Measurements from ENCODE around the gene LMNB1. TPM values are rescaled to one million over a fixed set of nuclear protein-coding genes. Genes with fewer than 3 reads are reported as not detected.
"Not testable (repeated sequence)": the region's sequence is repeated elsewhere in the genome, so short reads cannot be mapped to it uniquely, and the experiment has no call there.

Gene LMNB1
- total RNA-seq, 6 experiments from 2014 or later = 3.3 to 13.3 (median 7.1) TPM

DNA sequence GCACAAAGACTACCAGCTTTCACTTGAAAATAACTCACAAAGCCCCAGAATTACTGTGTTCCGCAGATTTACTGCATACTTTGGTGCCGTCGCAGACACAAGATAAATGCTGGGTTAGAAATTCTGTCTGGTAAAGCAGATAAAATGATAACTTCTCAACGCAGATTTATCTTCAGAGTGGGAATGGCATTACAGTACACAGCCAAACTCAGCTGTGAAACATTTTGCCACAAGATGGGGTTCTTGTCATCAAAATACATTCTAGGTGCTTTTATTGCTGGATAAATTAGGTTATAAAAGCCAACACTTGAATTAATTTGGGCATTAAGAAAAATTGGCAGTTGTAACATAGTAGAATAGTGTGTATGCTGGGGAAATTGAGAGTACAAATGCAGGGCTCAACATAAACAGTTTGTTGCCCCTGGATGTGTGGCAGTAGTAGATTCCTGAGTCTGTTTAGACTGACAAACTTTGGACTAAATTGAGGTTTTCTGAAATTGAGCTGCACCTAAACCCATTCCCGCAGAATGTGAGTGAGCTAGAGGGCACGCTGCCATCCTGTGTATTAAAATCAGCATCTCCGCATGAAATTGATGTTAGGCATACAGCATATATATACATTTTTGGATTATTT is 61.1 kb downstream of the LMNB1 start:
- intact Hi-C loops (cut with DNase I) = no loop called here
- no peak overlapping the region for H3K4me3 ChIP-seq
- no peaks in the 10 kb centered on the region for H3K9me3 ChIP-seq
- WGBS (ENCODE audit: insufficient coverage, low coverage, low lambda C conversion rate, missing lambda C conversion rate) = 80% methylated on average over 7 of the region's 7 CpGs
- TF ChIP-seq POLR2A (IDR thresholded peaks at IDR 0.05) = no peak
- TF ChIP-seq, protein P1, sequence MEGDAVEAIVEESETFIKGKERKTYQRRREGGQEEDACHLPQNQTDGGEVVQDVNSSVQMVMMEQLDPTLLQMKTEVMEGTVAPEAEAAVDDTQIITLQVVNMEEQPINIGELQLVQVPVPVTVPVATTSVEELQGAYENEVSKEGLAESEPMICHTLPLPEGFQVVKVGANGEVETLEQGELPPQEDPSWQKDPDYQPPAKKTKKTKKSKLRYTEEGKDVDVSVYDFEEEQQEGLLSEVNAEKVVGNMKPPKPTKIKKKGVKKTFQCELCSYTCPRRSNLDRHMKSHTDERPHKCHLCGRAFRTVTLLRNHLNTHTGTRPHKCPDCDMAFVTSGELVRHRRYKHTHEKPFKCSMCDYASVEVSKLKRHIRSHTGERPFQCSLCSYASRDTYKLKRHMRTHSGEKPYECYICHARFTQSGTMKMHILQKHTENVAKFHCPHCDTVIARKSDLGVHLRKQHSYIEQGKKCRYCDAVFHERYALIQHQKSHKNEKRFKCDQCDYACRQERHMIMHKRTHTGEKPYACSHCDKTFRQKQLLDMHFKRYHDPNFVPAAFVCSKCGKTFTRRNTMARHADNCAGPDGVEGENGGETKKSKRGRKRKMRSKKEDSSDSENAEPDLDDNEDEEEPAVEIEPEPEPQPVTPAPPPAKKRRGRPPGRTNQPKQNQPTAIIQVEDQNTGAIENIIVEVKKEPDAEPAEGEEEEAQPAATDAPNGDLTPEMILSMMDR (IDR thresholded peaks at IDR 0.05) = peak; percentile 24 to 48 (median 28)
- DNase-seq (no peak), ATAC-seq (peak in 2 of 4 donors; percentile 48 to 53)
- H3K27ac ChIP-seq = no peak overlapping the region
- H3K36me3 ChIP-seq = no peaks in the 10 kb centered on the region
- H3K27me3 ChIP-seq = no peaks in the 10 kb centered on the region
- H3K4me1 ChIP-seq = no peaks in the 10 kb centered on the region

DNA sequence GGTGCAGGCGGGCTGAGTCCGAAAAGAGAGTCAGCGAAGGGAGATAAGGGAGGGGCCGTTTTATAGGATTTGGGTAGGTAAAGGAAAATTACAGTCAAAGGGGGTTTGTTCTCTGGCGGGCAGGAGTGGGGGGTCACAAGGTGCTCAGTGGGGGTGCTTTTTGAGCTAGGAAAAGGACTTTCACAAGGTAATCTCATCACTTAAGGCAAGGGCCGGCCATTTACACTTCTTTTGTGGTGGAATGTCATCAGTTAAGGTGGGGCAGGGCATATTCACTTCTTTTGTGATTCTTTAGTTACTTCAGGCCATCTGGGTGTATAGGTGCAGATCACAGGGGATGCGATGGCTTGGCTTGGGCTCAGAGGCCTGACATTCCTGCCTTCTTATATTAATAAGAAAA is 62.5 kb downstream of the LMNB1 start:
- H3K27me3 ChIP-seq; H3K4me1 ChIP-seq; ATAC-seq; H3K36me3 ChIP-seq; H3K9me3 ChIP-seq; H3K4me3 ChIP-seq; H3K27ac ChIP-seq; DNase-seq; intact Hi-C loops (cut with DNase I): not testable (repeated sequence)
- 80% methylated on average over 7 of the region's 7 CpGs for WGBS (ENCODE audit: insufficient coverage, low coverage, low lambda C conversion rate, missing lambda C conversion rate)

DNA sequence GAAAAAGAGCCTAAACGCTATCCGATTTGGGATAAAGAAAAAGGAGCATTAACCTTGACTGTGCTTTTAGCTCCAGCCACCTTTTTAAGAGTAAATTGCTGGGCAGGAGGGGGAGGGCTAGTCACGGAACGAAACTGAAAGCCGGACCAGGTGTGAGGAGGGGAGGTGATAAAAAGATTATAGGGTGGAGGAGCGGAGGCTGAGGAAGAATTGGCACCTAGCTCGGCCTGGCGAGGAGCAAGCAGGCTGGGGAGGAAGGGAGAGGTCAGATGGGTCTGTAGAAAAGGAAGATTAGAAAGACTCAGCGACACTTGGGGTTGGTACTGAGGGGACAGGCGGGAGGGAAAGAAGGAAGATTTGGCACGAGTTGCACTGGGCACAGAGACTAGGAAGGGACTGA is 66.4 kb downstream of the LMNB1 start:
- H3K4me3 ChIP-seq; H3K36me3 ChIP-seq; H3K9me3 ChIP-seq; DNase-seq; ATAC-seq; intact Hi-C loops (cut with DNase I); H3K27me3 ChIP-seq; H3K27ac ChIP-seq: not testable (repeated sequence)
- peaks cover 0 to 11% (median 0%) of the 10 kb centered on the region in 4 donors for H3K4me1 ChIP-seq
- WGBS (ENCODE audit: insufficient coverage, low coverage, low lambda C conversion rate, missing lambda C conversion rate) = 79% methylated on average over 8 of the region's 11 CpGs

DNA sequence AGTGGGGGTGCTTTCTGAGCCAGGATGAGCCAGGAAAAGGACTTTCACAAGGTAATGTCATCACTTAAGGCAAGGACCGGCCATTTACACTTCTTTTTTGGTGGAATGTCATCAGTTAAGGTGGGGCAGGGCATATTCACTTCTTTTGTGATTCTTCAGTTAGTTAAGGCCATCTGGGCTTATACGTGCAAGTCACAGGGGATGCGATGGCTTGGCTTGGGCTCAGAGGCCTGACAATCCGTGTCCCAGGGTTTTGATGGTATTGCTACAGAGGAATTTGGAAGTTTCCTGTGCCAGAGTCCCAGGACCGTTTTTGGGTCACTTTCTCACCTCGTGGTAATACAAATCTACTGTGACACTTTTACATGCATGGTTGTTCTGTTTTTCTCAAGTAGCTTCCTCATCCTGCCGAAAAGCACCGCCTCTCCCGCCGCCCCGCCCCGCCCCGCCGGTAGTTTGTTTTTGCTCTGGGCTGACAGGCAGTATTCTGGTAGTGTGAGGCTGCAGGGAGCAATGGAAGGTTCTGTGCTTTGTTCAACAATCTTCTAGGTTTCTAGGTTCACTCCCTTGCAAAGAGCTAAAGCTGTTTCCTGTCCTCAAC is 68.6 kb downstream of the LMNB1 start:
- H3K36me3 ChIP-seq; intact Hi-C loops (cut with DNase I); H3K27me3 ChIP-seq; H3K9me3 ChIP-seq; H3K27ac ChIP-seq; H3K4me3 ChIP-seq: not testable (repeated sequence)
- H3K4me1 ChIP-seq = peaks cover 0 to 22% (median 0%) of the 10 kb centered on the region in 4 donors
- peak; percentile 53 to 63 (median 58) for ATAC-seq
- DNase-seq = peak in 2 of 3 donors; percentile 54 to 62
- WGBS (ENCODE audit: insufficient coverage, low coverage, low lambda C conversion rate, missing lambda C conversion rate) = 39% methylated on average over 11 of the region's 14 CpGs

DNA sequence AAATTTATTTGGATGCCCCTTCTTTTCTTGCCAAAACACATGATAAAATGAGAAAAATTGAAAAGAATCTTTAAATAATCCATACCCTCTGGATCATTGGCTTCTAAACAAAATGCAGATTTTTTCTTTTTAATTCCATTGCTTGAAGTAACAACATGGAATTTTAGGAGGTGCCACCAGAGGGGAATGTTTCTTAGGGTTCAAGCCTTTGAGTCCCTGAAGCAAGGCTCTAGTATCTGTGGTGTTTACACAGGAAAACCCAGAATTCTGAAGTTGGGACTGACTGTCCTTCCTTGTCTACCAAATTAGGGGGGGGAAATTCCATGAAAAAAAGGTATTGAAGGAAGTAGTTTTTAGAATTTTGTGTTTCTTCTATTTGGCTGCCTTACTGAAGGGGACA is 69.4 kb downstream of the LMNB1 start:
- intact Hi-C loops (cut with DNase I) = no loop called here
- ATAC-seq (no peak), DNase-seq (no peak)
- TF ChIP-seq POLR2A (IDR thresholded peaks at IDR 0.05) = no peak
- TF ChIP-seq, protein P1 (IDR thresholded peaks at IDR 0.05) = no peak
- Histone ChIP-seq H3K27me3 (no peaks in the 10 kb centered on the region), H3K4me3 (no peak overlapping the region), H3K27ac (no peak overlapping the region), H3K36me3 (no peaks in the 10 kb centered on the region), H3K4me1 (peaks cover 0 to 22% (median 0%) of the 10 kb centered on the region in 4 donors), H3K9me3 (no peaks in the 10 kb centered on the region)

DNA sequence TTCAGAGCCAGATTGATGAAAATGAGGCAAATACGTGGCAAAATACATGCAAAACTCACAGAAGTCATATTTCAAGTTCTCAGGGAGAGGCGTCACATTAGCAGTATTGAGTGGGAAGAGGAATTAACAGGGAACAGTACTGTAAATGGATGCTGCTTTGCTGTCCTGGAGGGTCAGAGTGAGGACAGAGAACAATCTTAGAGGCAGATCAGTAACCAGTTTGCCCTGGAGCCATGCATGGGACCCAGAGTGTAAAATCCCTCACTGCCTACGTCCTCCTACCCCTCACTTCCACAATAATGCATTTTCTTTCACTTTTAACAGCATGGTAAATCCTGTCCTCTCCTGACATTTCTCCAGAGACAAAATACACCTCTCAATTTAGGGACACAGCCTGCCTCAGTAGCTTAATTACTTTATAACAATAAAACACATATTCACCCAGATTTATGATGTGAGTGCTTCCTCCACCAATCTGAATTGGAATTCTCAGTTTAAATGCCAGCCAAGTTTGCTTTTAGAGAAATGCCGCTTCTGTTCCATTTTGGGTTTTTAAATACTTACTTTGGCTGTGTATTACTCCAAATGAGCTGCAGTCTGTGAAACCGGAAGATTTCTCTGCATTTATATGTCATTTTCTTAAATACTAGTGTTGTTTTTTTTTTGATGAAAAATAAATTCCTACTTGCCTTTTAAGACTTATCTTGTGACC is 70.0 kb downstream of the LMNB1 start:
- H3K9me3 ChIP-seq = no peaks in the 10 kb centered on the region
- no peak for DNase-seq
- no peaks in the 10 kb centered on the region for H3K36me3 ChIP-seq
- intact Hi-C loops (cut with DNase I) = no loop called here
- H3K27me3 ChIP-seq = no peaks in the 10 kb centered on the region
- no peak for ATAC-seq
- 76% methylated on average over 5 of the region's 5 CpGs for WGBS (ENCODE audit: insufficient coverage, low coverage, low lambda C conversion rate, missing lambda C conversion rate)
- H3K4me1 ChIP-seq = peaks cover 0 to 22% (median 0%) of the 10 kb centered on the region in 4 donors
- H3K27ac ChIP-seq = no peak overlapping the region
- no peak for TF ChIP-seq POLR2A (IDR thresholded peaks at IDR 0.05)
- TF ChIP-seq, protein P1 (IDR thresholded peaks at IDR 0.05) = no peak
- no peak overlapping the region for H3K4me3 ChIP-seq
